Mesothelial cell of epicardium (in vitro differentiated cells): ENCODE measurements around the gene DENND1C. TPM values are rescaled to one million over a fixed set of nuclear protein-coding genes. Genes with fewer than 3 reads are reported as not detected.
"Not testable (repeated sequence)": the region's sequence is repeated elsewhere in the genome, so short reads cannot be mapped to it uniquely, and the experiment has no call there.

Experiments used
- DNase-seq, 2 experiments: peaks; one replicate each; pipeline ENCODE4 v3.0.0; 2021; ENCODE audit warnings: low spot score in 2 of 2; ENCODE audit not compliant: unreplicated experiment in 2 of 2
- H3K27ac Mint-ChIP-seq: 2 replicates; pipeline ENCODE4 v1.8.0; 2021; ENCODE audit warnings: mixed read lengths
- H3K27me3 Mint-ChIP-seq: 2 replicates; pipeline ENCODE4 v1.8.0; 2021; ENCODE audit warnings: low read depth, mixed read lengths
- H3K36me3 Mint-ChIP-seq: 2 replicates; pipeline ENCODE4 v1.8.0; 2021; ENCODE audit warnings: mixed read lengths
- H3K4me1 Mint-ChIP-seq: 2 replicates; pipeline ENCODE4 v1.8.0; 2021; ENCODE audit warnings: mixed read lengths
- H3K4me3 Mint-ChIP-seq: 2 replicates; pipeline ENCODE4 v1.8.0; 2021; ENCODE audit warnings: mild to moderate bottlenecking, moderate library complexity, mixed read lengths
- H3K9me3 Mint-ChIP-seq: 2 replicates; pipeline ENCODE4 v1.8.0; 2021; ENCODE audit warnings: mixed read lengths
- CTCF ChIP-seq: fragments of 200-600 bp; sonication (generic); IDR thresholded peaks from one replicate; pipeline ENCODE4 v1.5.0; 2021; ENCODE audit warnings: antibody characterized with exemption; ENCODE audit not compliant: unreplicated experiment
- total RNA-seq: library from RNA; stranded (reverse); gene quantifications from 3 replicates; pipeline ENCODE4 v1.2.1, GENCODE V29; 2021

Gene DENND1C
- total RNA-seq, 1 donor from 2014 or later, result 0.63 TPM

GRCh38 chr19:6431891-6432290 lies 49.7 kb downstream of the DENND1C start:
- DNase-seq, result no peak
- no peak overlapping the region for H3K27ac Mint-ChIP-seq
- H3K4me1 Mint-ChIP-seq, result no peaks in the 10 kb centered on the region
- TF ChIP-seq CTCF, result no peak
- H3K4me3 Mint-ChIP-seq, result no peak overlapping the region
- H3K36me3 Mint-ChIP-seq, result no peaks in the 10 kb centered on the region
- peaks cover 21% of the 10 kb centered on the region for H3K27me3 Mint-ChIP-seq
- no peaks in the 10 kb centered on the region for H3K9me3 Mint-ChIP-seq

GRCh38 chr19:6429419-6430221 lies 52.0 kb downstream of the DENND1C start:
- no peak for DNase-seq
- Mint-ChIP-seq H3K27ac (no peak overlapping the region), H3K27me3 (peaks cover 21% of the 10 kb centered on the region), H3K9me3 (no peaks in the 10 kb centered on the region), H3K4me1 (no peaks in the 10 kb centered on the region), H3K4me3 (no peak overlapping the region), H3K36me3 (peaks cover 3% of the 10 kb centered on the region)
- TF ChIP-seq CTCF, result no peak

- not testable (repeated sequence) for H3K4me1 Mint-ChIP-seq, H3K4me3 Mint-ChIP-seq, H3K9me3 Mint-ChIP-seq, H3K36me3 Mint-ChIP-seq, H3K27ac Mint-ChIP-seq, DNase-seq
- H3K27me3 Mint-ChIP-seq, result peaks cover 21% of the 10 kb centered on the region
Observed at GRCh38 chr19:6428692-6429418, 52.7 kb downstream of the DENND1C start.

- DNase-seq, result no peak
- Mint-ChIP-seq H3K27ac (no peak overlapping the region), H3K36me3 (peaks cover 3% of the 10 kb centered on the region), H3K4me1 (peaks cover 13% of the 10 kb centered on the region), H3K9me3 (no peaks in the 10 kb centered on the region), H3K4me3 (no peak overlapping the region), H3K27me3 (peaks cover 20% of the 10 kb centered on the region)
- TF ChIP-seq CTCF, result no peak
Observed at GRCh38 chr19:6427131-6427530, 54.5 kb downstream of the DENND1C start.

- H3K27ac Mint-ChIP-seq, result peak overlapping the region; percentile 83
- H3K36me3 Mint-ChIP-seq, result peaks cover 3% of the 10 kb centered on the region
- H3K4me1 Mint-ChIP-seq, result peaks cover 16% of the 10 kb centered on the region
- TF ChIP-seq CTCF, result no peak
- peaks cover 14% of the 10 kb centered on the region for H3K27me3 Mint-ChIP-seq
- DNase-seq, result no peak
- H3K4me3 Mint-ChIP-seq, result peak overlapping the region; percentile 26
- H3K9me3 Mint-ChIP-seq, result no peaks in the 10 kb centered on the region
Observed at GRCh38 chr19:6425732-6426620, 55.6 kb downstream of the DENND1C start.
